Measurements from ENCODE around the gene GOT1.
A peak's percentile ranks its signal among the peaks of the same experiment; 100 is the strongest.

Gene GOT1

DNA sequence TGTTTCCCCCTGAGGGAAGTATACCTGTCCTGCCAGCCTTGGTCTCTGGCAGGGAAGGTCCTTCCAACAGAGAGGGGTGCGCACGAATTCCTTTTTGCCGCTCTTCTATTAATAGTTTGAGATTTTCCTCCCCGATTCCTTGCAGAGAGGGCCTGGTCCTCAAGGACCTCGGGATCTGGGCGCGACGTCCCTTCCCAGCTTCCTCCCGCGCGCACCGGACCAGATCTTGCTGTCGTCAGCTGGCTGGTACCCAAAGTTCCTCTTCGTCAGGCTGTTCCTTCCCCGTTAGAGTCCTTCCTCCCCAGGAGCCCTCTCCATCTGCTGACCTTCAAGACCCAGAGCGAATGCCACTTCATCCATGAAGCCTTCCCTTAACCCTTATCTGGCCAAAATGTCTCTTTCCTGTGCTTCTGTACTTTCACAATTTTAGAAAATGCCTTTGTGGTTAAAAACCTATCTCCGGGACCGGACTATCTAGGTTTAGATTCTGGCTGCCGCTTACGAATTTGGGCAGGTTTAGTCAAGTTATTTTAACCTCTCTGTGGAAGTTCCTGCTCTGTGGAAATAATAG, 851 bp upstream of the GOT1 start (continued):
- TF ChIP-seq ZNF548 (tag by site-specific recombination; IDR thresholded peaks at IDR 0.05) (no peak), ZFP3 (tag by site-specific recombination; IDR thresholded peaks at IDR 0.05; ENCODE audit: low read depth) (no peak), YY2 (tag by site-specific recombination; IDR thresholded peaks at IDR 0.05) (no peak), ZNF530 (tag by site-specific recombination; IDR thresholded peaks at IDR 0.05; ENCODE audit: low read depth) (no peak), ZNF621 (tag by site-specific recombination; IDR thresholded peaks at IDR 0.05) (no peak), SCRT2 (tag by site-specific recombination; IDR thresholded peaks at IDR 0.05) (no peak), MYNN (tag by site-specific recombination; IDR thresholded peaks at IDR 0.05; ENCODE audit: borderline replicate concordance) (no peak), ZSCAN16 (tag by site-specific recombination; IDR thresholded peaks at IDR 0.05) (0 out of 2 replicates have a peak, but pooled peaks have one; percentile 28), ZNF701 (tag by site-specific recombination; IDR thresholded peaks at IDR 0.05) (no peak), KLF1 (tag by site-specific recombination; IDR thresholded peaks at IDR 0.05) (0 out of 2 replicates have a peak, but pooled peaks have one; percentile 2), TCF7L2 (IDR thresholded peaks at IDR 0.05; ENCODE audit: borderline replicate concordance, low read depth, low read length) (no peak), ZNF394 (tag by site-specific recombination; IDR thresholded peaks at IDR 0.05; ENCODE audit: borderline replicate concordance) (no peak), ZNF585B (tag by site-specific recombination; IDR thresholded peaks at IDR 0.05) (no peak), ZNF366 (tag by site-specific recombination; conservative IDR thresholded peaks at IDR 0.05) (no peak; the same call in 1 of the 2 replicates), ZNF660 (tag by site-specific recombination; IDR thresholded peaks at IDR 0.05) (no peak), ZNF707 (tag by site-specific recombination; IDR thresholded peaks at IDR 0.05) (no peak), ZNF202 (tag by site-specific recombination; IDR thresholded peaks at IDR 0.05; ENCODE audit: borderline replicate concordance) (no peak), ZNF121 (tag by site-specific recombination; IDR thresholded peaks at IDR 0.05) (no peak), BCL11B (tag by site-specific recombination; IDR thresholded peaks at IDR 0.05; ENCODE audit: low read depth) (no peak), ZNF664 (tag by site-specific recombination; IDR thresholded peaks at IDR 0.05) (no peak), KLF9 (tag by site-specific recombination; IDR thresholded peaks at IDR 0.05; ENCODE audit: low read depth) (no peak), HOXD13 (CRISPR knock-in tag; IDR thresholded peaks at IDR 0.05; ENCODE audit: borderline replicate concordance) (no peak), ZNF341 (tag by site-specific recombination; IDR thresholded peaks at IDR 0.05; ENCODE audit: low read depth) (peak; percentile 84)
- TF ChIP-seq, protein P1, sequence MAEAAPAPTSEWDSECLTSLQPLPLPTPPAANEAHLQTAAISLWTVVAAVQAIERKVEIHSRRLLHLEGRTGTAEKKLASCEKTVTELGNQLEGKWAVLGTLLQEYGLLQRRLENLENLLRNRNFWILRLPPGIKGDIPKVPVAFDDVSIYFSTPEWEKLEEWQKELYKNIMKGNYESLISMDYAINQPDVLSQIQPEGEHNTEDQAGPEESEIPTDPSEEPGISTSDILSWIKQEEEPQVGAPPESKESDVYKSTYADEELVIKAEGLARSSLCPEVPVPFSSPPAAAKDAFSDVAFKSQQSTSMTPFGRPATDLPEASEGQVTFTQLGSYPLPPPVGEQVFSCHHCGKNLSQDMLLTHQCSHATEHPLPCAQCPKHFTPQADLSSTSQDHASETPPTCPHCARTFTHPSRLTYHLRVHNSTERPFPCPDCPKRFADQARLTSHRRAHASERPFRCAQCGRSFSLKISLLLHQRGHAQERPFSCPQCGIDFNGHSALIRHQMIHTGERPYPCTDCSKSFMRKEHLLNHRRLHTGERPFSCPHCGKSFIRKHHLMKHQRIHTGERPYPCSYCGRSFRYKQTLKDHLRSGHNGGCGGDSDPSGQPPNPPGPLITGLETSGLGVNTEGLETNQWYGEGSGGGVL (tag by site-specific recombination; IDR thresholded peaks at IDR 0.05), result 0 out of 2 replicates have a peak, but pooled peaks have one; percentile 11
- TF ChIP-seq, protein P2, sequence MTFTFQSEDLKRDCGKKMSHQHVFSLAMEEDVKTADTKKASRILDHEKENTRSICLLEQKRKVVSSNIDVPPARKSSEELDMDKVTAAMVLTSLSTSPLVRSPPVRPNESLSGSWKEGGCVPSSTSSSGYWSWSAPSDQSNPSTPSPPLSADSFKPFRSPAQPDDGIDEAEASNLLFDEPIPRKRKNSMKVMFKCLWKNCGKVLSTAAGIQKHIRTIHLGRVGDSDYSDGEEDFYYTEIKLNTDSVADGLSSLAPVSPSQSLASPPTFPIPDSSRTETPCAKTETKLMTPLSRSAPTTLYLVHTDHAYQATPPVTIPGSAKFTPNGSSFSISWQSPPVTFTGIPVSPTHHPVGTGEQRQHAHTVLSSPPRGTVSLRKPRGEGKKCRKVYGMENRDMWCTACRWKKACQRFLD (tag by site-specific recombination; IDR thresholded peaks at IDR 0.05), result no peak
- TF ChIP-seq, protein P3, sequence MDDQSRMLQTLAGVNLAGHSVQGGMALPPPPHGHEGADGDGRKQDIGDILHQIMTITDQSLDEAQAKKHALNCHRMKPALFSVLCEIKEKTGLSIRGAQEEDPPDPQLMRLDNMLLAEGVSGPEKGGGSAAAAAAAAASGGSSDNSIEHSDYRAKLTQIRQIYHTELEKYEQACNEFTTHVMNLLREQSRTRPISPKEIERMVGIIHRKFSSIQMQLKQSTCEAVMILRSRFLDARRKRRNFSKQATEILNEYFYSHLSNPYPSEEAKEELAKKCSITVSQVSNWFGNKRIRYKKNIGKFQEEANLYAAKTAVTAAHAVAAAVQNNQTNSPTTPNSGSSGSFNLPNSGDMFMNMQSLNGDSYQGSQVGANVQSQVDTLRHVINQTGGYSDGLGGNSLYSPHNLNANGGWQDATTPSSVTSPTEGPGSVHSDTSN (CRISPR knock-in tag; IDR thresholded peaks at IDR 0.05), result no peak
- TF ChIP-seq, protein P4, sequence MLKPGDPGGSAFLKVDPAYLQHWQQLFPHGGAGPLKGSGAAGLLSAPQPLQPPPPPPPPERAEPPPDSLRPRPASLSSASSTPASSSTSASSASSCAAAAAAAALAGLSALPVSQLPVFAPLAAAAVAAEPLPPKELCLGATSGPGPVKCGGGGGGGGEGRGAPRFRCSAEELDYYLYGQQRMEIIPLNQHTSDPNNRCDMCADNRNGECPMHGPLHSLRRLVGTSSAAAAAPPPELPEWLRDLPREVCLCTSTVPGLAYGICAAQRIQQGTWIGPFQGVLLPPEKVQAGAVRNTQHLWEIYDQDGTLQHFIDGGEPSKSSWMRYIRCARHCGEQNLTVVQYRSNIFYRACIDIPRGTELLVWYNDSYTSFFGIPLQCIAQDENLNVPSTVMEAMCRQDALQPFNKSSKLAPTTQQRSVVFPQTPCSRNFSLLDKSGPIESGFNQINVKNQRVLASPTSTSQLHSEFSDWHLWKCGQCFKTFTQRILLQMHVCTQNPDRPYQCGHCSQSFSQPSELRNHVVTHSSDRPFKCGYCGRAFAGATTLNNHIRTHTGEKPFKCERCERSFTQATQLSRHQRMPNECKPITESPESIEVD (tag by site-specific recombination; IDR thresholded peaks at IDR 0.05), result no peak
- TF ChIP-seq, protein P5, sequence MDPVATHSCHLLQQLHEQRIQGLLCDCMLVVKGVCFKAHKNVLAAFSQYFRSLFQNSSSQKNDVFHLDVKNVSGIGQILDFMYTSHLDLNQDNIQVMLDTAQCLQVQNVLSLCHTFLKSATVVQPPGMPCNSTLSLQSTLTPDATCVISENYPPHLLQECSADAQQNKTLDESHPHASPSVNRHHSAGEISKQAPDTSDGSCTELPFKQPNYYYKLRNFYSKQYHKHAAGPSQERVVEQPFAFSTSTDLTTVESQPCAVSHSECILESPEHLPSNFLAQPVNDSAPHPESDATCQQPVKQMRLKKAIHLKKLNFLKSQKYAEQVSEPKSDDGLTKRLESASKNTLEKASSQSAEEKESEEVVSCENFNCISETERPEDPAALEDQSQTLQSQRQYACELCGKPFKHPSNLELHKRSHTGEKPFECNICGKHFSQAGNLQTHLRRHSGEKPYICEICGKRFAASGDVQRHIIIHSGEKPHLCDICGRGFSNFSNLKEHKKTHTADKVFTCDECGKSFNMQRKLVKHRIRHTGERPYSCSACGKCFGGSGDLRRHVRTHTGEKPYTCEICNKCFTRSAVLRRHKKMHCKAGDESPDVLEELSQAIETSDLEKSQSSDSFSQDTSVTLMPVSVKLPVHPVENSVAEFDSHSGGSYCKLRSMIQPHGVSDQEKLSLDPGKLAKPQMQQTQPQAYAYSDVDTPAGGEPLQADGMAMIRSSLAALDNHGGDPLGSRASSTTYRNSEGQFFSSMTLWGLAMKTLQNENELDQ (tag by site-specific recombination; IDR thresholded peaks at IDR 0.05; ENCODE audit: low read depth), result no peak
